ENCODE data around the gene DDT.
"Not testable (repeated sequence)": the region's sequence is repeated elsewhere in the genome, so short reads cannot be mapped to it uniquely, and the experiment has no call there.

The DDT gene

GRCh38 chr22:23986538-23987178 lies 12.4 kb upstream of the DDT start:
- DNase-seq: not testable (repeated sequence)

- not testable (repeated sequence) for DNase-seq
Measured at GRCh38 chr22:23986089-23986488, 11.8 kb upstream of the DDT start.

DNA sequence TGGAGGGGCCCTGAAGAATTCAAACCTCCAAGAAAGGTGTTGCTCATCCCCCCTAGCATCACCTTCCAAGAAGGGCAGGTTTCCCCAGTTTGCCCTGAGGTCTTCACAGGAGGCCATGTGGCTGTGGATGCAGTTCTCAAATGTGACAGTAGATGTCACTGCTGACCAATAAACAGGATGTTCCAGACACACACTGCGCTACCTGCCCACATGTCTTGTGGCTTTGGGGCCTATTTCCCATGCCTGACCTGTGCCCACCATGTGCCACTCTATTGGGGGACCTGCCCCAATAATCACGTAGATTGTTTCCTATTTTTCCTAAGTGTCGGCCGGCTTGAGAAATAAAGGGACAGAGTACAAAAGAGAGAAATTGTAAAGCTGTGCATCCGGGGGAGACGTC lies 10.2 kb upstream of the DDT start:
- DNase-seq: no peak

- not testable (repeated sequence) for DNase-seq
Measured at GRCh38 chr22:23980567-23980966, 6.3 kb upstream of the DDT start.

DNA sequence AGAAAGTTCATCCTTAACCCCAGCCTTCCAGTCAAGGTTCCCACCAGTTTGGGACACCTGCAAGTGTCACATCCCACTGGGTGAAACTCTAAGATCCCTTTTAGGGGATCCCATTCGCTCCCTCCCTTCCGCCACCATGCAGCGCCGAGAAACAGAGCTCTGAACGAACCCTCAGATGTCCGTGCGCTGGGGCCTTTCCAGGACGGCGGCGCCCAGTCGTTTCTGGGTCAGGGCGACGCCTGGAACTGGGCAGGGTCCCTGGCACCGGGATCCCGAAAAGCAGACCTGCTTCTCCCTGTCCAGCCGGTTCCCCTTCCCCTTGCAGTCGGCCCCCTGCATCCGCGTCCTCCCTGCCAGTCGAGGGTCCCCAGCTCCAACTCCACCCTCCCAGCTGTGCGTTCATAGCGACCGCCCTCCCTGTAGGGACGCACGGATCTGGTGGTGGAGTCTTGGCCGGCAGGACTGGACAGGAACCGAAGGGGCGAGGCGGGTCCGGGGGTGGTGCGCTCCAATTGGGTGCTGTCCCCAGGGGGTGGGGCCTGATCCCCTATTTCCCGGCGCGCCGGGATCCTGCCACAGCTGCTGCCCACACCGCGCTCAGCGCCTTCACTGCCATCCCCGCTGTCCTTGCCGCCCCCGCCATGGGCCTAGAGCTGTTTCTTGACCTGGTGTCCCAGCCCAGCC lies 5.5 kb upstream of the DDT start, which contains the start of gene GSTT2:
TSS of gene GSTT2 (plus strand) at position 578 of the 684 bp plus-strand sequence.
- not testable (repeated sequence) for DNase-seq

DNA sequence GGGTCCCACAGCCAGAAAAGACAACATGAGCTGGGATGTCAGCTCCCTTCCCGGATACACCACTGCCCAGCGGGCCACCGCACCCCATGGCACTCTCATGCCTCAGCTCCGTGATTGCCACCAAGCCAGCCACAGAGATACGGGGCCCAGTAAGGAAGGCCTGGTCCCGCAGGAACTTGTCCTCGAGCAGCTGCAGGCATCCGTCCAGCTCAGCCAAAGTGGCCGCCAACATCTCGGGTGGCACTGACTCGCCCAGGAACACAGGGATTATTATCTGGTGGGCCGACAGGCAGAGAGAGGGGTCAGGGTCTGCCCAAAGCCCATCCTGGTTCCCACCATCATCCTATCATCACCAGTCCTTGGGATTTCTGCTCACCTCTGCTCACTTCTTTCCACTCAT lies 3.1 kb upstream of the DDT start:
- not testable (repeated sequence) for DNase-seq

GRCh38 chr22:23974836-23975352 lies 653 bp upstream of the DDT start:
- not testable (repeated sequence) for DNase-seq

- not testable (repeated sequence) for DNase-seq
Measured at GRCh38 chr22:23971927-23972326, 2.3 kb downstream of the DDT start.

DNA sequence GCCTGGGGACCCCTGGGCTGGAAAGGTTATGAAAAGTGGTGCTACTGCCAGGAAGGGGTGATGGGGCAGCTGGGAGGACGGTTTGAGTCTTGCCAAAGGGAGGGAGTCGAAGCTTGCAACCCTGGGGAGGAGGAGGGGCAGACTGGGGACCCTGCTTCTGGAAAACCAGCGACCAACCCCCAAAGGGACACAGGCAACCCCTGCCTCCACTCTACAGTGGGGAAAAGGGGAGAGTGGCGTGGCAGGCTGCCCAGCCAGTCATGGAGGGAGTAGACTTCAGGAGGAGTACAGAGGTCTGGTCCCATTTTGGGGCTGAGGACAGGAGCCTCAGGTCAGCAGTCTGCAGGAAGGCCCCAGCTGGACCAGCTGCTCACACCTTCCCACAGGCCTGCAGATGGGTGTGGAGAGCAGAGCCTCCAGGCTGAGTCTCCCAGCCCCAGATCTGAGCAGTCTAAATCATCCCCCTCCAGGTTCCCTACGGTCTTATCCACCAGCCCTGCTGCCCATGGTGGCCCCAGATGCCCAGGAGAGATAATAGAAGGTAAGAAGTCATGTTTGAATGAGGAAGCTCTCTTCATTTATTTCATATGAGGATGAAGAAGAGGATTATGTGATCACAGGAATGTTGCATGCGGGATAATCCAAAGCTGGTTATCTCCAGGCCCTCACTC lies 3.3 kb downstream of the DDT start:
- DNase-seq: no peak

GRCh38 chr22:23970201-23970641 lies 4.0 kb downstream of the DDT start:
- DNase-seq: no peak

DNA sequence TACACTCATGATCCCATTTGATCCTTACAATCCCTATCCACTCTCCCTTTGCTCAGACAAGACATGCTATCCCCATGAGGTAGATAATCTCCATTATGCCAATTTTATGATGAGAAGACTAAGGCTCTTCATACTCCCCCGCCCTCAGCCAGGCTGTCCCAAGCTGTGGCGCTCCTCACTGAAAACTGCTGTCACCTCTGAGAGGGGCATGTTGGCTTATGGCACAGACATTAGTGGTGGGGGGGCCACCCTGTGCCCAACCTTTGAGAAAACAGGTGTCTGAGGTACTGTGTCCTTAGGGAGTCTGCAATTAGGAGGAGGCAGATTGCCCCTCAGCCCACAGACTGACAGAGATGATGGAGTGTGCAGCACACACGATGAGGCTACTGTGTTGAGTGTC lies 5.2 kb downstream of the DDT start:
- DNase-seq: no peak

DNA sequence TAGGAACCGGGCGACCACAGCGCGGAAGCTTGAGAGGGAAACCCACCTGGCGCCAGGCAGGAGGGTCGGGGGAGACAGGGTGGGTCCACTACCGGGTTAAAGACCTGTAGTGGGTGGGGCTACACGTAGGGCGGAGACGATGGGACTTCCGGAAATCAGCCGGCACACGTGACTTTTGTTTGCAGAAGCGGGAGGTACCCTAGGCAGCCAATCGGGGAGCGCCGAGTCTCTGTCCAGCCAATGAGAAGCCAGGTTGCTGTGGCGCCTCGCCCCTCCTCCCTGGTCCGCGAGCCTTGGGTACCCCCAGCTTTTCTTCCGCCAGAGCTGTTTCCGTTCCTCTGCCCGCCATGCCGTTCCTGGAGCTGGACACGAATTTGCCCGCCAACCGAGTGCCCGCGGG lies 7.7 kb downstream of the DDT start, which contains the start of gene DDTL:
TSS of gene DDTL (plus strand) at position 321 of the 400 bp plus-strand sequence. CDS start at position 348, 27 bp downstream.
- DNase-seq: not testable (repeated sequence)

- not testable (repeated sequence) for DNase-seq
Measured at GRCh38 chr22:23966094-23966493, 8.1 kb downstream of the DDT start.

DNA sequence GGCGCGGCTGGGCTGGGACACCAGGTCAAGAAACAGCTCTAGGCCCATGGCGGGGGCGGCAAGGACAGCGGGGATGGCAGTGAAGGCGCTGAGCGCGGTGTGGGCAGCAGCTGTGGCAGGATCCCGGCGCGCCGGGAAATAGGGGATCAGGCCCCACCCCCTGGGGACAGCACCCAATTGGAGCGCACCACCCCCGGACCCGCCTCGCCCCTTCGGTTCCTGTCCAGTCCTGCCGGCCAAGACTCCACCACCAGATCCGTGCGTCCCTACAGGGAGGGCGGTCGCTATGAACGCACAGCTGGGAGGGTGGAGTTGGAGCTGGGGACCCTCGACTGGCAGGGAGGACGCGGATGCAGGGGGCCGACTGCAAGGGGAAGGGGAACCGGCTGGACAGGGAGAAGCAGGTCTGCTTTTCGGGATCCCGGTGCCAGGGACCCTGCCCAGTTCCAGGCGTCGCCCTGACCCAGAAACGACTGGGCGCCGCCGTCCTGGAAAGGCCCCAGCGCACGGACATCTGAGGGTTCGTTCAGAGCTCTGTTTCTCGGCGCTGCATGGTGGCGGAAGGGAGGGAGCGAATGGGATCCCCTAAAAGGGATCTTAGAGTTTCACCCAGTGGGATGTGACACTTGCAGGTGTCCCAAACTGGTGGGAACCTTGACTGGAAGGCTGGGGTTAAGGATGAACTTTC lies 13.0 kb downstream of the DDT start, which contains the start of gene GSTT2B:
TSS of gene GSTT2B (minus strand) at position 112 of the 688 bp plus-strand sequence. CDS start at position 48, 64 bp downstream.
- not testable (repeated sequence) for DNase-seq

GRCh38 chr22:23956301-23956900 lies 17.8 kb downstream of the DDT start:
- DNase-seq: not testable (repeated sequence)

DNA sequence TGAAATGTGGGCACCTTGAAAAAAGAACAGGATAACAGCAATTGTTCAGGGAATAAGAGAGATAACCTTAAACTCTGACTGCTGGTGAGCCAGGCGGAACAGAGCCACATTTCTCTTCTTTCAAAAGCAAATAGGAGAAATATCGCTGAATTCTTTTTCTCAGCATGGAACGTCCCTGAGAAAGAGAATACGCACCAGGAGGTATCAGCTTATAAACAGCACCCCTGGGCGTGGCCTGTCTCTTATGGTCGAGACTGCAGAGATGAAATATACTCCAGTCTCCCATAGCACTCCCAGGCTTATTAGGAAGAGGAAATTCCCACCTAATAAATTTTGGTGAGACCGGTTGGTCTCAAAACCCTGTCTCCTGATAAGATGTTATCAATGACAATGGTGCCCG lies 18.4 kb downstream of the DDT start:
- DNase-seq: not testable (repeated sequence)

DNA sequence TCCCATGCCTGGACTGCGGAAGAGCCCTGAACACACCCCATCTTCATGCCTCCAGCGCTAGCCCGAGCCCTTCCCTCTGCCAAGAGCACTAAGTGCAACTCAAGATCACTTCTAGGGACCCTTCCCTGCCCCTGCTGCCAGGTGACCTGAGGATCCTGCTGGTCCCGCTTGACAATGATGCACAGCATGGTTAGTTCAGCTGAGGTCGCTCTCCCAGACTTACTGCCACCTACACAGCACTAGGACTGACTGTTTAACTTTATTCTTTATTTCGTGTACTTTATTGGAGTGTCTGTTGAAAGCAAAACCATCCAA lies 19.3 kb downstream of the DDT start:
- DNase-seq: not testable (repeated sequence)

DNA sequence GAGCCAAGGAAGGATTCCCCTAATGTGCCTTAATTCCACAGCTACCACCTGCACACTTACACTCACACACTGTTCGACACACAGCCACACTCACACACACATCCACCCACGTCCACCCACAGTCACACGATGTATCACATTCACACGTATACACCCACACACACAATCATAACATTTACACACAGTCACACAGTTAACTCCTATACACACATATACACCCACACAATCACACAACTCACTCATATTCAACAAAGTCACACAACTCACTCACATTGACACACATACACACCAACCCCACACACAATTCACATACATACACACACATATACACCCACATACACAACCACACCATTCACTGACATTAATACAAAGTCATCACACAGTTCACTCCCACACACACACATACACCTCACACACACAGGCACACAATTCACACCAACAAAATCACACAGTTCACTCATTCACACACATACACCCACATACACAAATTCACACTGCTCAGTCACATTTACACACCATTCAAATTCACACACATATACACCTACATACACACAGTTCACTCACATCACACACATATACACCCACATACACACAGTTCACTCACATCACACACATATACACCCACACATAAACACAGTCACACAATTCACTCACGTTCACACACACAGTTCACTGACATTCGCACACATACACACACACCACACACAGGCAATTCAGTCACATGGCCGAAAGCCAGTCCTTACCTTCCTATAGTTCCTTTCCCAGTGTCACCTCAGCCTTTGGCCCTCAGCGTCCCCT lies 19.8 kb downstream of the DDT start:
- not testable (repeated sequence) for DNase-seq

GRCh38 chr22:23953485-23953884 lies 20.8 kb downstream of the DDT start:
- not testable (repeated sequence) for DNase-seq

GRCh38 chr22:23952794-23953405 lies 21.3 kb downstream of the DDT start:
- not testable (repeated sequence) for DNase-seq

DNA sequence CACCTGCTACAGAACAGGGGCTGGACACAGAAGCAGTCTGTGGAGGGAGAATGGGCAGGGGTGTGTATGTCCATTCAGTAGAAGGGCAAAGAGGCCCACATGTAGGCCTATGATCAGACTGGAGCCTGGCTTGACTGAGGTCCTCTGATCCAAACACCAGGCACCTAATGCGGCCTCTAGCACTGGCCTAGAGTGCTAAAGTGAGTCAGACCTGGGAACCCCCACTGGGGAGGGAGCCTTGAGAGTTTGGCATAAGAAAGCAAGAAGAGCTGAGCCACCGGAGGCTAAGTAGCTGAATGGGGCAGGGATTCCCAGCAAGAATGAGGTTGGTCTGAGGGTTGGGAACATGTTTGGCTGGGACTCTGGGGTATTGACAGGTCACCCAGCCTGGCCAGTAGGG lies 22.9 kb downstream of the DDT start:
- DNase-seq: not testable (repeated sequence)

All from NCI-H2081 treated with DMSO at 0.1 percent for 48 hours (cell line).